GM21381 (cell line): ENCODE measurements around the gene SIT1.

ENCODE experiments used
- ATAC-seq: cut with Tn5 transposase; IDR thresholded peaks from one replicate; pipeline ENCODE4 v1.9.1; 2021; ENCODE audit warnings: mild to moderate bottlenecking, moderate library complexity; ENCODE audit not compliant: unreplicated experiment

The SIT1 gene, protein sequence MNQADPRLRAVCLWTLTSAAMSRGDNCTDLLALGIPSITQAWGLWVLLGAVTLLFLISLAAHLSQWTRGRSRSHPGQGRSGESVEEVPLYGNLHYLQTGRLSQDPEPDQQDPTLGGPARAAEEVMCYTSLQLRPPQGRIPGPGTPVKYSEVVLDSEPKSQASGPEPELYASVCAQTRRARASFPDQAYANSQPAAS

DNA sequence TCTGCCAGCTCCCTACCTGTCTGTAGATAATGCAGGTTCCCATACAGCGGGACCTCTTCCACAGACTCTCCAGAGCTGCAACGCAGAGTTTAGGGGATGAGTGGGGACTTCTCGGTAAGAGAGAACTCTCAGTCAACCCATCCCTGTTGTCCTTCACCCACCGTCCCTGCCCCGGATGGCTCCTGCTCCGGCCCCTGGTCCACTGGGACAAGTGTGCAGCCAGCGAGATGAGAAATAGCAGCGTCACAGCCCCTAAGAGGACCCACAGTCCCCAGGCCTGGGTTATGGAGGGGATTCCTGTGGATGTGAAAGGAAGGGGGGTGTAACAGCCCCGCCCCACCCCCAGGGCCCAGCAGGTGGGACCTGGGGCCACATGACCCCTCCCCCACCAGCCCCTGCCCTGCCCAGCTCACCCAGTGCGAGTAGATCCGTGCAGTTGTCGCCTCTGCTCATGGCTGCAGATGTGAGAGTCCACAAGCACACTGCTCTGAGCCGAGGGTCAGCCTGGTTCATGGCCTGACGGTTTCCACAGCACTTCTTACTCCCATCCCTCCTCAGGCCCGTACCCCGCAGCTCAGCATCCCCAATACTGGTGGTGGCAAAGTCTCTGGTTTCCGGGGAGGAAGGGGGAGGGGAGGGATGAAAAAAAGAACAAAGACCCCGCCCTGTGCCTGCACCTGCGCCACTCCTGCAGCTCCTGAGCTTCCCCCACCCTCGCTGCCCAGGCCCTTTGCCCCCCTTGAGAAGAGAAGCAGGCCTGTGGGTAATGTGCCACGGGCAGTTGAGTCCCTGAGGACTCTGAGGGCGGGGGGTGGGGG lies at the start of gene SIT1:
Gene SIT1, minus strand, starts transcription at position 591 of the 818 bp plus-strand sequence. Its CDS starts 78 bp downstream, at position 513.
- no peak for ATAC-seq

DNA sequence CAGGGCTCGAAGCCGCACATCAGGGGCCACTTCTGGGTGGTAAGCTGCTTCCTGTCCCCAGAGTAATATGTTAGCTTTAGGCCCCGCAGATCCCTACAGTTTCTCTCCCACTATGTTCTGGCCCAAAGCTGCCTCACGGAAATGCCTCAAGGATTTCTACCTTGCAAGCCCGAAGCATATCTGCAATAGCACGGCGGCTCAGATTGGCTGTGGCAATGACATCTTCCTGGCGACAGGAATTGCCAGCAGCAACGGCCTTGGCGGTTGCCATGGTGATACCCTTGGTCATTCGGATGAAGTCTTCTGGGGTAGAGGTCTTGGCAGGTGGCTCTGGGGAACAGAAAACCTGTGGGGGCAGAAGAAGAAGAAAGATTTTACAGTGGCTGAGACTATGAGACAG lies 49.3 kb upstream of the SIT1 start:
- no peak for ATAC-seq

DNA sequence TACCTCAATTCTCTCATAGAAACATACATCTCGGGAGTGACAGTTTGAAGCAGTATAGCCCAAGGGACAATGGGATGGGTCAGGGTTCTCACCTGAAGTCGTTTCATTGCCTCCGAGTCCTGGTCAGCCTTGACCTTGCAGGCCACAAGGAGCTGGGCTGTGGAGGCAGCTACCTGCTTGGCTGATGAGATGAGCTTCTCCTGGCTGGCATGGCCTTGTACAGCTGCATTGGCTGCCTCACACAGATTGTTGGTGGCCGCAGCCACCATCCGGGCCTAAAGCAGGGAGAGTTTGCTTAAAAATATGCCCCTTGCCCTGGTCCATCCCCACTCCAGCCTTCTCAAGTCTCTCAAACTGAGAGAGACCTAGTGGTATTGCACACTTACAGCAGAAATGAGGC lies 47.5 kb upstream of the SIT1 start:
- ATAC-seq, result no peak

DNA sequence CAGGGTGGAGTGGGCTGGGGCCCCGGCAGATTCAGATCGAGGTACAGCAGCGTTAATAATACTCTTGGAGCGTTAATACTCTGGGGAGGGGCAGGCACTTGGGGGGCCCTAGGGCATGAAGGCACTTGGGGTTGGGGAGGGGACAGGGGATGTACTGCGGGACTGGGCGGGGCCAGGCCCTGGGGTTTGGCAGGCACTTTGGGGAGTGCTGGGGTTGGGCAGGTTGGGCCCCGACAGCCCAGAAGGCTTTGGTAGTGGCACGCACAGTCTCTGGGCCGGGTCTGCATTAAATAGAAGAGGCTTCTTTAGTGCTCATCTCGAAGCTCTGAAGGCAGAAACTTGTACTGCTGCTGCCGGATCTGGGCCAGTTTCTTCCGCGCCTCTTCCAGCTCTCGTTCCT lies 46.8 kb upstream of the SIT1 start:
- no peak for ATAC-seq

DNA sequence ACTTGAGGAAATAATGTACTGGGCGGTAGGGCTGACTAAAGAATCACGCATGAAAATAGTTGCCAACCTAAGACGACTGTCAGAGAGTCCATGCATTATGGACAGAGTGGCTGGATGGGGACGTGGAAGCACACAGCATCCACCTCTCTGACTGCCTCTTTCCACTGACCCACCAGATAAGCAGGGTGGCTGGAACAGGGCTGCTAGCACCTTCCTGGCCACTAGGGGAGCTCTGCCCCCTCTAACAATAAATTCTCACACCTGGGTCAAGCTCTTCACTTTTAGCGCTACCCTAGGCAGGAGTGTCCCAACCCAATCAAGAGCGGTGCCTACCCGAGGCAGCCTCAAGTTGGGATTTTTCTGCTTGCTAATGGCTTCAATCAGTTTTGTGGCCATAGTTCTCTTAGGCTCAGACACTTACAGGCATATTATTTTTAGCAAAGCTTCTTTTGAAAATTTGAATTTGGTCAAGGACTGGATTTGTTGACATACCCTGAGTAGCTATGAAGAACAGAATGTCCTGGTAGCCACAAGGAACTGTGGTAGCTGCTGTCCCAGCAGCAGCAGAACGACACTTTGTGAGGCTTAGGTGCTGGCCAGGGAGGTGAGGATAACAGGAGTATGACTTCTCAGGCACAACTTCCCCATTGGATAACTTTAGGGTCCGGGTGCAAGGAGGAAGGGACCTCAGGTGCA lies 45.9 kb upstream of the SIT1 start:
- ATAC-seq, result no peak

GRCh38 chr9:35695943-35696401 lies 45.2 kb upstream of the SIT1 start:
- ATAC-seq, result no peak

- no peak for ATAC-seq
These were observed 41.1 kb upstream of the SIT1 start for GRCh38 chr9:35691757-35692301.

GRCh38 chr9:35691334-35691650 lies 40.6 kb upstream of the SIT1 start:
- no peak for ATAC-seq

- no peak for ATAC-seq
These were observed 40.0 kb upstream of the SIT1 start for GRCh38 chr9:35690614-35691333.

- no peak for ATAC-seq
These were observed 39.5 kb upstream of the SIT1 start for GRCh38 chr9:35690294-35690613.

DNA sequence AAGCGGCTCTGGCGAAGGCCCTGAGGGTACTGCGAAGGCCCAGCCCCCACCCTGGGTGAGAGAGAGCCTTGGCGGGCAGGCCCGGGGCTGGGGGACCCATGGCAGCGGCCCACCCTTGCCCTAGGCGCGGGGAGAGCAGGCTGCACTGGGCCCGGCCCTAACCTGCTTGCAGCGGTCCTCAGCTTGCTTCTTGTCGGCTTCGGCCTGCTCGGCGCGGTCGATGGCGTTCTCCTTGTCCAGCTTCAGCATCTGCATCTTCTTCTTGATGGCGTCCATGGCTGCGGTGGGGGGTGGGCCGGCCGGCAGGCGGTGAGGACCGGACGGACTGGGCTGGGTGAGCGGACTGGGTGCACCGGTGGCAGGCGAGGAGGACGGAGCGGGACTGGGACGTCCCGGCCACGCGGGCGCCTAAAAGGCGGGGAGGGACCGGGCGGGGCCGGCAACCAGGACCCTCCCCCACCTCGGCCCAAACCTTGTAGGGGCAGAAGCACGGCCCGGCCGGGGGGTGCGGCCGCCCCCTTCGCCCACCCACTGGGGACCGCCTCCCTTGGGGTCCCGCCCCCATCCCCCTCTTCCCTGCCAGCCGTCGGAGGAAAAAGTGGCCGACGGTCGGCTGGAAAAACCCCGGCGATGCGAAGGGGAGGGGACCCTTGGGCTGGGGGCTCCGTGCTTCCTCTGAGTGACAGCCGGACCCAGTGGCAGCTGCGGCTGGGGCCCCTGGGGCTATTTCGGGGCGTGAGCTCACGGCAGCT lies 39.0 kb upstream of the SIT1 start, which contains the start of gene TPM2:
Gene TPM2, minus strand, starts transcription at position 384 of the 752 bp plus-strand sequence. Its CDS starts 108 bp downstream, at position 276.
- ATAC-seq, result no peak

DNA sequence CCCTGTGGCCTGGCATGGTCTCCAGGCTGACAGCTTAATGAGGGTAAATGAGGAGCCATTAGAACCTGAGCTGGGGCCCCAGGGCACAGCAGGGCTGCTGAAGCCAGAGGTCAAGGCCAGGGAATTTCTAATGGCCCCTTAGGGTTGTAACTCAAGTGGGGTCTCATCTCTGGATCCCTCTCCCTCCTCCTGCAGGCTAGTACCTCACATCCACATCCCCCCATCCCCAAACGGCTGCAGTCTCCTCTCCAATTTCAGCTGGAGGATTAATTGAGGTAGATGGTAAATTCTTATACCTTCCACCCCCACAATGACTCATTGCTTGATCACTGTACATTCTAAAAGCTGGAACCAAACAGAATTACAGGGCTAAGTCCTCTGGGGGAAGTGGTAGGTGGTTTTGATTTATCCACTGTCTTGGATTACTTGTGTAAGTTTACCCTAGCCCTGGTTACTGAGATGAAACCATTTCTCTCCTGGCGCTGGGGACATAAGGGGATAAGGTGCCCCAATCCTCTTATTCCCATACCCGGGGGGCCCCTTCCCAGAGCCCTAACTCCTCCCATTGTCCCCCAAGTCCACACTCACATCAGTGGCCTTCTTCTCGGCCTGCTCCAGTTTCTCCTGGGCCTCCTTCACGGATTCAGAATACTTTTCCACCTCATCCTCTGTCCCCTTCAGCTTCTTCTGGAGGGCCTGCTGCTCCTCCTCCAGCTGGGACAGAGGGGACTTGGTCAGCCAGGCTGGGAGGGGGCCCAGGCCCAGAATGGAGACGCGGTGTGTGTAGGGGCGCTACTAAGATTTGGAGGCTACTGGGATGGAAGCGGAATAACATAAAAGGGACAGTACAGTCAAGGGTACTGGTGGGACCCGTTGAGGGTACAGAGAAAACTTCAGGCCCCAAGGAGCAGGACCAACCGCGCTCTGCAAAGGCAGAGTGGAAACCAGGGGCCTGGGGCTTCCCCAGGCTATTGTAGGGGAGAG lies 38.1 kb upstream of the SIT1 start:
- no peak for ATAC-seq

DNA sequence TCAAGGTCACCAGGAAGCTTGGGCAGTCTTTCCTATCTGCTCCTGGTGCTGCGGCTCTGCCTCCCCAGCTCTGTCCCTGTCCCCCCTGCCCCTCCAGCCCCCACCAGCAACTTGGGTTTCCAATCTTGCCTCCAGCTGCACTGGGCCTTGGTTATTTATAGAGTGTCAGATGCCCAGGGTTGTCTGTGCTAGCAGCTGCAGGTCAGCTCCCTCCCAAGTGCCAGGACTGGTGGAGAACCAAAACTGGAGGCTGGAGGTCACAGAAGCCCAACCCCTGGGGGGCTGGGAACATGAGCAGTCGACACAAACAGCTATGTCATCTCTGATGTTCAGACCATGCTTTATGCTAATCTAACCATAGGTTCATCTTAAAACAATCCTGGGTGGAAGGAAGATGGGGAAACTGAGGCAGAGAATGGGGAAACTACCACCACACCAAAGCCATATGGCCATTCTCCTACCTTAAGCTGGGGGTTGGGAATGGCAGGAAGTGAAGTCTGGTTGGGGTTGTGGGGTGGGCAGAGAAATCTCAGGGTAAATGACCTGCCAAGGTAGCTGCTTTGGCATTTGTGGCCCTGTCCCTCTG lies 37.3 kb upstream of the SIT1 start:
- no peak for ATAC-seq

DNA sequence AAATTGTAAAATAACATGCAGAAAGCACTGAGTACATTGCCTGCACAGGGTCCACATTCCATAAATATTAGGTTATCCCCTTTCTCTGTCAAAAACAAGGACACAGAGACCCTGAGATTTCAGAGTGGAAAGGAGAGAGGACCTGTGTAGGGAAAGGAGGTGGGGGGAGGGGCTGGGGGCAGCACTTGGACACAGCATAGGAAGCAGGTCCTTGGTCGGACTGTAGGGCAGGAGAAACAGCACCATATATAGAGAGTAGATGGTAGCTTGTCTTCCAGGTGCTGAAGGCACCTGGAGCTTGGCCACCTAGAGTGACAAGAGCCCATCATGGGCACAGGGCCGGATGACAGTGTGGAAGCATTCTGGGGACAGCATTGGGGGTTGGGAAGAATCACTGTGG lies 36.6 kb upstream of the SIT1 start:
- ATAC-seq, result no peak

DNA sequence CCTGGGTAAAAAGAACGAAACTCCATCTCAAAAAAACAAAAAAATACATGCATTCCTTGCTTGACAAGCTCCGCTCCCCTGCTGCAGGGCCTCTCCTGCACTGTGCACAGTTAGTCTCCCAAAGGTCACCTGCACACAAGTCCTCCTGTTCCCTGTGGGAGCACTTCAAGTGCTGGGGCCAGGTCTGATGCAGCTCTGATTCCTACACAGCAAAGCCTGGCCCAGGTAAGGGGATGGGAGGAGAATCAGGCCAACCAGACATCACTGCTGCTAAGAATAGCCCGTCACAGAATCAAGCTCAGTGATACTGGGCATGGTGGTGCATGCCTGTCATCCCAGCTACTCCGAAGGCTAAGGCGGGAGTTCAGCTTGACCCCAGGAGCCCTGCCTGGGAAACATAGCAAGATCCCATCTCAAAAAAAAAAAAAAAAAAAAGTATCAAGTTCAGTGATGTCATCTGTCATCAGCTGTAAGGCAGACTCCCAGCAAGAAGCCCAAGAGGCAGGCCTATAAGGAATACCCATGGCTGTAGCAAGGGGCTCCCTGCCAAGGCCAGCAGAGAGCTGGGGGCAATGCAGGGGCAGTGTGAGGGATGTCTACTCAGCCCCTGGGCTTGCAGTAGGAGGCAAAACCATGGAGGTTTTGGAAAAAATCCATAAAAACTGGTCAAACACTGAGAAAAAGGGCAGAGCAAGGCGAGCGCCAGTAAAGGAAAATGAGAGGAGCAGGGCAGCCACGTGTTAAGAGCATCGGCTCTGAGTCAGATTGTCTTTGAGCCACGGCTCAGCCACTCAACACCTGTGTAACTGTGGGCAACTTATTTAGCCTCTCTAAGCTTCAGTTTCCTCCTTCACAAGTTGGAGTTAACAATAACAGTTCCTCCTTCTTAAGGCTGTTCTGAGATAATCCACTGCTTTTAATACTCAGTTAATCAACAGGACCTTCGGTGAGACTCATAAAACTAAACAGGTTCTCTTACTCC lies 35.8 kb upstream of the SIT1 start:
- no peak for ATAC-seq

DNA sequence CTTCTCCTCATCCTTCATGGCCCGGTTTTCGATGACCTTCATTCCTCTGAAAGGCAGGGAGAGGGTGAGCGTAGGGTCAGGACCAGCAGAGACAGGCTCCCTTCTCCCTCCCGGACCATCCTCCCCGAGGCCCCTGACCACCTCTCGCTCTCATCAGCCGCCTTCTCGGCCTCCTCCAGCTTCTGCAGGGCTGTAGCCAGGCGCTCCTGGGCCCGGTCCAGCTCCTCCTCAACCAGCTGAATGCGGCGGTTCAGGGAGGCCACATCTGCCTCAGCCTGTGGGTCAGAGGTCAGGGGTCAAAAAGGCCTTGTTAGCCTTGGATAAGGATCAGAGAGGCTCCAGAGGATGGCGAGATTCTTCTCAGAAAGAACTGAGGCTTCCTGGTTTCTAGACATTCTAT lies 34.8 kb upstream of the SIT1 start:
- no peak for ATAC-seq

DNA sequence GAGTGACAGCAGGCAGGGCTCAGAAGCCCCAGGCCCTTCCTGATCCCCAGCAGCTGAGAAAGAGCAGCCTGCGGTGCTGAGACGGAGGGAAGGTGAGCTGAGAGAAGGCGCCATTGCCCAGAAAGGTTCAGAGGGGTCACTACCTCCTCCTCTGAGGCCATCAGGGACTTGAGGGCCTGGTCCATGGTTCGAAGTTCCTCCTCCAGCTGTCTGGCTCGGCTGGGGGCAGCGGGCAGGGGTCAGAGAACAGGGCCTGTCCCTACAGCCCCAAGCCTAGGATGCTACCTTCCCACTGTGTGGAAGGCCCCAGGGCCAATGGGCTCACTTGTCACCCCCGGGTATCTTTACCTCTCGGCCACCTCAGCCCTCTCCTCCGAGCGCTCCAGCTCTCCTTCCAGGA lies 34.2 kb upstream of the SIT1 start:
- ATAC-seq, result no peak

GRCh38 chr9:35683323-35683722 lies 32.6 kb upstream of the SIT1 start:
- ATAC-seq, result no peak
